ENCODE data around the gene FGGY. TPM values are rescaled to one million over a fixed set of nuclear protein-coding genes. Genes with fewer than 3 reads are reported as not detected.

Gene FGGY
- total RNA-seq, 1 donor from 2014 or later = 16.4 TPM

- H3K9me3 Mint-ChIP-seq = peaks cover 4% of the 10 kb centered on the region
- no peaks in the 10 kb centered on the region for H3K27me3 Mint-ChIP-seq (ENCODE audit: low read depth)
- no peak overlapping the region for H3K4me3 Mint-ChIP-seq
- H3K27ac Mint-ChIP-seq (ENCODE audit: unreplicated experiment) = no peak overlapping the region
- TF ChIP-seq, protein P1, sequence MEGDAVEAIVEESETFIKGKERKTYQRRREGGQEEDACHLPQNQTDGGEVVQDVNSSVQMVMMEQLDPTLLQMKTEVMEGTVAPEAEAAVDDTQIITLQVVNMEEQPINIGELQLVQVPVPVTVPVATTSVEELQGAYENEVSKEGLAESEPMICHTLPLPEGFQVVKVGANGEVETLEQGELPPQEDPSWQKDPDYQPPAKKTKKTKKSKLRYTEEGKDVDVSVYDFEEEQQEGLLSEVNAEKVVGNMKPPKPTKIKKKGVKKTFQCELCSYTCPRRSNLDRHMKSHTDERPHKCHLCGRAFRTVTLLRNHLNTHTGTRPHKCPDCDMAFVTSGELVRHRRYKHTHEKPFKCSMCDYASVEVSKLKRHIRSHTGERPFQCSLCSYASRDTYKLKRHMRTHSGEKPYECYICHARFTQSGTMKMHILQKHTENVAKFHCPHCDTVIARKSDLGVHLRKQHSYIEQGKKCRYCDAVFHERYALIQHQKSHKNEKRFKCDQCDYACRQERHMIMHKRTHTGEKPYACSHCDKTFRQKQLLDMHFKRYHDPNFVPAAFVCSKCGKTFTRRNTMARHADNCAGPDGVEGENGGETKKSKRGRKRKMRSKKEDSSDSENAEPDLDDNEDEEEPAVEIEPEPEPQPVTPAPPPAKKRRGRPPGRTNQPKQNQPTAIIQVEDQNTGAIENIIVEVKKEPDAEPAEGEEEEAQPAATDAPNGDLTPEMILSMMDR (conservative IDR thresholded peaks at IDR 0.05) = no peak
- peaks cover 21% of the 10 kb centered on the region for H3K4me1 Mint-ChIP-seq
- peaks cover 5% of the 10 kb centered on the region for H3K36me3 Mint-ChIP-seq (ENCODE audit: low read depth)
- no peak for DNase-seq (ENCODE audit: low read depth, low spot score)
Measured at GRCh38 chr1:59360170-59360569, 63.3 kb downstream of the FGGY start.

DNA sequence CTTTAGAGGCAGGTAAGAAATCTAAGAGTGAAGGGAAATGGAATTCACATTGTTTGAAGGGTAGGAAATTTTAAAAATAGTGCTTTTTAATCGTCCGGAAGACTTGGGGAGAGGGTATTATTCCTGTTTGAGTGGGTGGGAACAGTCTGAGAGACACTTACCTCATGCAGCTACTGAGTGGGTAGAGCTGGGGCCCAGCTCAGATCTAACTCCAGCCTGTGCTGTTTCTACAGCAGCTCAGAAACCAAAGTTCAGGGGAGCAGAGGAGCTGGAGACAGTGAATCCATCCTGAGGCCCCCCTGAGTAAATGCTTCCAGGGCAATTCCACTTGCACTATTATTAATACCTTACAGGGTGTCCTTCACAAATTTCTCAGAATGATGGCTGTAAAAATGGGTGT is 63.8 kb downstream of the FGGY start:
- Mint-ChIP-seq H3K4me1 (peaks cover 19% of the 10 kb centered on the region), H3K27ac (ENCODE audit: unreplicated experiment) (no peak overlapping the region), H3K9me3 (peaks cover 4% of the 10 kb centered on the region), H3K4me3 (no peak overlapping the region), H3K27me3 (ENCODE audit: low read depth) (no peaks in the 10 kb centered on the region), H3K36me3 (ENCODE audit: low read depth) (peaks cover 5% of the 10 kb centered on the region)
- TF ChIP-seq, protein P1 (conservative IDR thresholded peaks at IDR 0.05) = no peak
- DNase-seq (ENCODE audit: low read depth, low spot score) = no peak

- Mint-ChIP-seq H3K4me3 (no peak overlapping the region), H3K27me3 (ENCODE audit: low read depth) (no peaks in the 10 kb centered on the region), H3K9me3 (peaks cover 4% of the 10 kb centered on the region), H3K4me1 (peaks cover 19% of the 10 kb centered on the region), H3K27ac (ENCODE audit: unreplicated experiment) (no peak overlapping the region), H3K36me3 (ENCODE audit: low read depth) (peaks cover 8% of the 10 kb centered on the region)
- TF ChIP-seq, protein P1 (conservative IDR thresholded peaks at IDR 0.05) = no peak
- no peak for DNase-seq (ENCODE audit: low read depth, low spot score)
Measured at GRCh38 chr1:59361766-59362165, 64.9 kb downstream of the FGGY start.

DNA sequence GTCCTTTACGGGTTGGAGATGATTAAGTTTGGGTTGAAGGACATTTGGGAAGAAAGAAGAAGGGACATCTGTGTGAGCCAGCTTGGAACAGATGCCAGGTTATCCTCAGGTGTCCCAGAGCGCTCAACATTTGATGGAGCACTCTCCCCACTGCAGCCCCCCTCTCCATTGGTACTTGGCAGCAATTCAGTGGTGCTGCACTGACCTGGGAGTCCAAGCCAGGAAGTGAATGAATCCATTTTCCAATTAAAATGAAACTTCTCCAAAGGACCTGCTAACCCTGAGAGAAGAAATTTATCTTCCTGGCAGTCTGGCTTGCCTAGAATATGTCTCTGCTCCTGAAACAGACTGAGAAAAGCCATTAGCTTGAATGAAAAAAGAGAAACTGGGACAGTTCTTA is 67.1 kb downstream of the FGGY start:
- H3K27me3 Mint-ChIP-seq (ENCODE audit: low read depth) = no peaks in the 10 kb centered on the region
- peaks cover 14% of the 10 kb centered on the region for H3K36me3 Mint-ChIP-seq (ENCODE audit: low read depth)
- TF ChIP-seq, protein P1 (conservative IDR thresholded peaks at IDR 0.05) = no peak
- no peak overlapping the region for H3K4me3 Mint-ChIP-seq
- peaks cover 35% of the 10 kb centered on the region for H3K4me1 Mint-ChIP-seq
- no peak overlapping the region for H3K27ac Mint-ChIP-seq (ENCODE audit: unreplicated experiment)
- no peak for DNase-seq (ENCODE audit: low read depth, low spot score)
- peaks cover 7% of the 10 kb centered on the region for H3K9me3 Mint-ChIP-seq

- Mint-ChIP-seq H3K4me3 (no peak overlapping the region), H3K27ac (ENCODE audit: unreplicated experiment) (no peak overlapping the region), H3K4me1 (peaks cover 24% of the 10 kb centered on the region), H3K36me3 (ENCODE audit: low read depth) (peaks cover 17% of the 10 kb centered on the region), H3K9me3 (peaks cover 7% of the 10 kb centered on the region), H3K27me3 (ENCODE audit: low read depth) (no peaks in the 10 kb centered on the region)
- no peak for DNase-seq (ENCODE audit: low read depth, low spot score)
- TF ChIP-seq, protein P1 (conservative IDR thresholded peaks at IDR 0.05) = no peak
Measured at GRCh38 chr1:59366346-59366745, 69.5 kb downstream of the FGGY start.

Measured in neural crest cell (in vitro differentiated cells).